Measurements from ENCODE around the gene NME4.
A peak's percentile ranks its signal among the peaks of the same experiment; 100 is the strongest.
"Not testable (repeated sequence)": the region's sequence is repeated elsewhere in the genome, so short reads cannot be mapped to it uniquely, and the experiment has no call there.

NME4 gene

DNA sequence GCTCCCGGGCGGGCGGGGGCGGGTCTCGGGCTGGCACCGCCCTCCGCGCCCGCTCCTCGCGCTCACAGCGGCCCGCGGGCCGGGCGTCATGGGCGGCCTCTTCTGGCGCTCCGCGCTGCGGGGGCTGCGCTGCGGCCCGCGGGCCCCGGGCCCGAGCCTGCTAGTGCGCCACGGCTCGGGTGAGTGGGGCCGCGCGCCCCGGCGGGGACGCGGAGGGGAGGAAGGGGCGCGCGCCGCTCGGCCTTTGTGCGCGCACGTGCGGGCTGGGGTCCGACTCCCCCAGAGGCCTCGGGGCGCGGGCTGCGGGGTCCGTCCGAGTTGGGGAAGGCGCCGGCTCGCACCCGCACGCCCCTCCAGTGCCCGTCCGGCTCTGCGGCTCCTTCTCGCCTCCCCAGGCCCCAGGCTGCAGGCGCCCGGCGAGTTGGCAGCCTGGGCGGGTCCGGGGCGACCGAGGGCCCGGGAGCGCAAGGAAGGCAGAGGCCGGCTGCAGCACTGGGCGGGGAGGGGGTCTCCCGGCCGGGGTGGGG, at the start of gene NME4:
NME4 (plus strand) TSS at position 65 of the 527 bp plus-strand sequence; CDS start at position 89, 24 bp downstream.
- DNase-seq: peak; percentile 23

DNA sequence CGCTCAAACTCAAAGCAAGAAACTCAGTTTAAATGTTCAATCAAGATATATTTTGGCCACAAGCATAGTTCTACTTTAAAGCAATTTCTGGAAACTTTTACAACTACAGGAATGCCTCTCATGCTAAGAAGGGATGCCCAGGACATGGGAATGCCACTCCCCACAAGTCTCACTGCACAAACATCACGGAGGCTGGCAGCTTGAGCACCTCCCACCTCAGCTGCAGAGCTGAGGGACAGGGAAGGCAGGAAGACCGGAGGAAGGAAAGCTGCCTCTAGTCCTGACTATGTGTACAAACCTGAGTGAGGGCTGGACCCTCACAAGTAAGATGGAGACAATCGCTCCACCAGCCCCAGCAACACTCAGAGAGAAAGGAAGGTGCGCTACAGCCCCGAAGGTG, 49.8 kb upstream of the NME4 start:
- DNase-seq: no peak

DNA sequence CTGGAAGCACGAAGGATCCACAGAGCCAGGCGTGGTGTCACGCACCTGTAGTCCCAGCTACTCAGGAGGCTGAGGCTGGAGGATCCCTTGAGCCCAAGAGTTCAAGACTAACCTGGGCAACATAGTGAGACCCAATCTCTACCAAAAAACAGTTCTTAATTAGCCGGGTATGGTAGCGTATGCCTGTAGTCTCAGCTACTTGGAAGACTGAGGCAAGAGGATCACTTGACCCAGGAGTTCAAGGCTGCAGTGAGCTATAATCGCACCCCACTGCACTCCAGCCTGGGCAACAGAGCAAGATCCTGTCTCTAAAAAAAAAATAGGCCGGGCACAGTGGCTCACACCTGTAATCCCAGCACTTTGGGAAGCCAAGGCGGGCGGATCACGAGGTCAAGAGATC, 48.5 kb upstream of the NME4 start:
- not testable (repeated sequence) for DNase-seq

DNA sequence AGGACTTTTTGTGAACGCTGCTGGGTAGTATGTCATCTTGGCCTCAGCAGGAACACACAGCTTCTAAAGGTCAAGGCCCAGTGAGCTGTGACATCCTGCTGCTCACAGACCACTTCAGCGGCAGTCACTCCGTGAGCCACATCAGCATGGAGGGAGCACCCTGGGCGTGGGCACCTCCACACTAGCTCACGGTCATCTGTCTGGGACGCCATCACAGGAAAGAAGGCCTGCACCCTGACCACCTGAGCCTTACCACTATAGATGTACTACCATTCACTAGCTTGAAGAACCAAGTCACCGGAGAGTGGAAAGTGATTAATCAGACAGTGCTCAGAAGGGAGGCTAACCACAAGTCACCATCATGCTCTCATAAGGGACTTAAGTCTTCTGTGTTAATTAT, 47.8 kb upstream of the NME4 start:
- DNase-seq: no peak

DNA sequence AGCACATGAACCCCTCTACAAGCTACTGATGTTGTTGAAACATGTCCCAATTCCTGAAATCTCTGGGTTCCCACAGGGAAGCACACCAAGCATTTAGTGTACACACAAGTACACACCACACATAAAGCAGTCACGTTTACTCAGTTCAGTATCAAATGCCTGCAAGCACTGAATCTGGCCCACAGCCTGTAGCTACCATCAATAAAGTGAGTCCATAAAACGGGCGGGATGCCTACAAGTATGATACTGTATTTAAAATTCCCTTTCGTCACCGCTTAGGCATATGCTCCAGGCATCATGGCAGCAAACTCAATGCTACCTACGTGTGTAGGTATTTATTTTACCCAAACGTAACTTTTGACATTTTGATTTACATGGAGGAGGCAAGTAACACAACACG, 46.8 kb upstream of the NME4 start:
- no peak for DNase-seq

DNA sequence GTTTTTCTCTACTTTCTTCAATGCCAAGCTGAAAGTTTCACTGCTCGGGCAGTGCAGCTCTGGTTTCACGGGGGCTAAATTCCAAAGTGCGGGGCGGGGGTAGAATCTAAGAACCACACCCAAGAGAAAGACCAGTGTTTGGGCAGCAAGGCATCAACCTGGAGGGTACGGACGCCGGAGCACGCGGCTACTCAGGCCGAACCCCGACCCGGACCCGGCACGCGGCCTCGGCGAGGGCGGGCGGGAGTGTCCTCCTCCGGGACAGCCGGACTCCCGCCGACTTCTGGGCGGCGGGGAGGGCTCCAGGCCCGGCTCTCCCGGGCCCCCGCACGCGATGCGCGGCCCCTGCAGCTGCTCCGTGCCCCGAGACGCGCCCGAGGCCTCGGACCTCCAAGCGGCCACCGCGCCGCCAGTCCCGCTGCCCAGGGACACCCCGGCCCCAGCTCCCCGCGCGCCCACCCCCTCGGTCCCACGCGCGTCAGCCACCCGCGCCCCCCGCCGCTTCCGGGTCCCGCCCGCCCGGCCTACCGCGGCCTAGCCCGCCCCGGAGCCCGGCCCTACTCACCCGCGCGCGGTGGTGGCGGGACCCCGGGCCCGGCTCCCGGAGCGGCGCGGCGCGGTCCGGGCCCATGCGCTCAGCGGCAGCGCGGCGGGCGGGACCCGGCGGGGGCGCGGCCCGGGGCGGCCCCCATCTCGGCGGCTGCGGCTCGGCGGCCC, 45.0 kb upstream of the NME4 start:
- DNase-seq: no peak

DNA sequence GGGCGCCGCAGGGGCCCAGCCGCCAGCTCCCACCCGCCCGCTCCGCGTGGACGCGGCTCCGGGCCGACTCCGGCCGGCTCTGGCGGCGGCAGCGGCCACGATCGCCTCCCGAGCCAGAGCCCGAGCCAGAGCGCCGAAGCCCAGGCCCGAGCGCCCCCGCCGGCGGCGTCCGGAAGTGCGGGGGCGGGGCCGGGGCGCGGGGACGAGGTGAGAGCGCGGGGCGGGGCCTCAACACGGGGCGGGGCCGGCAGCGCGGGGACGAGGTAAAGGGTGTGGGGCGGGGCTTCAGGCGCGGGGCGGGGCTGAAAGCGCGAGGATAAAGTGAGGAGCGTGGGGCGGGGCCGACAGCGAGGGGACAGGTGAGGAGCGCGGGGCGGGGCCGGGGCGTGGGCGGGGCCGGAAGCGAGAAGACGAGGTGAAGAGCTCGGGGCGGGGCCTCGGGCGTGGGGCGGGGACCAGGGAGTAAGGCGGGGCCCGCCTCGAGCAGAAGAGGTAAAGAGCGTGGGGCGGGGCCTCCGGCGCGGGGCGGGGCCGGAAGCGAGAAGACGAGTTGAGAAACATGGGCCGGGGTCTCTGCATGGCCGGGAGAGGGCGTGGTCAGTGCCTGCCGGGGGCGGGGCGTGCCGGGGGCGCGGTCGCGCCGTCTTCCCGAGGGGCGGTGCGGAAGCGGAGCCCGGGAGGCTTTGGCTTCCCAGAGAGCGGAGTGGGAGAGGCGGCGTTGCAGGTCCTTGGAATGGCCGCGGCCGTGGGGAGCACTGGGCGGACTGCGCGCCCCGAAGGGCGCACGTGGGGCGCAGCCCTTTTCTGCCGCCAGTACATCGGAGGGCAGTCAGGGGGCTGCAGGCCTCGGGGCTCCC, 44.2 kb upstream of the NME4 start, which contains the start of gene AXIN1:
AXIN1 (minus strand) TSS at position 177 of the 857 bp plus-strand sequence. CDS start 5,698 bp downstream, outside the sequence.
- peak; percentile 83 for DNase-seq

DNA sequence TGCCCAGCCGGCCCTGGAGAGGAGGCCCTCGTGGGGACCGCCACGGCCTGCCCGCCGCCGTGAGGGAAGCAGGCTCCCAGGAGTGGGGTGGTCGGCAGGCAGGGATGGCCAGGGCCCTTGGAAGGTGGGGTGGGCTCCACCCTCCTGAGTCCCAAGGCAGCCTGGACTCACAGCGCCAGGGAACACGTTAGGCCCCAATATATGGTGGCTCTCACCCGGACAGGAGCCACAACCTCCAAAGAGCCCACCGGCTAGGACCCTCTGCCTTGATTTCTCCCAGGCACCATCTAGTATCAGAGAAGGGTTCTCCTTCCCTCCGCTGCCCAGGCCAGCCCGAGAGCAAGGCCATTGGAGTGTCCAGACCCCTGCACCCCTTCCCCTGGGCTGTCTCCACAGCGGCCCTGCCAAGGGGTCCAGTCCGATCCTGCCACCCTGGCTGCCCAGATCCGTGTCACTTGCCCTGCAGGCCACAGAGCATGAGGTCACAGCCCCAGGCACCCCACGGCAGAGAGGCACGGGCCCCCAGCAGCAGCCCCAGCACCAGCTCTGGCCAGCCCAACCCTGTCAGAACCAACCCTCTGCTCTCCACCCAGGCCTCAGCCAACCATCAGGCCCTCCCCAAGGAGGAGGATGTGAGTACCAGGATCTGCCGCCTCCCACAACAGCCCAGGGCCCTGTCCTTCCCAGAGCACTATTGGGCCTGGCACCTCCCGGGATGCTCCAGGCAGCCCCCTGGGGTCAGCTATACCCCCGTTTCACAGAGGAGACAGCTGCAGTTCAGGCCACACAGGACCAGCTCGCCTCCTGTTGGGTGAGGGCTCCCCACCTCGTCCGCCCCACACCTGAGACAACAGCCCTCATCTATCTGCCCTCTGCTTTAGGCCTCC, 43.4 kb upstream of the NME4 start:
- DNase-seq: no peak

DNA sequence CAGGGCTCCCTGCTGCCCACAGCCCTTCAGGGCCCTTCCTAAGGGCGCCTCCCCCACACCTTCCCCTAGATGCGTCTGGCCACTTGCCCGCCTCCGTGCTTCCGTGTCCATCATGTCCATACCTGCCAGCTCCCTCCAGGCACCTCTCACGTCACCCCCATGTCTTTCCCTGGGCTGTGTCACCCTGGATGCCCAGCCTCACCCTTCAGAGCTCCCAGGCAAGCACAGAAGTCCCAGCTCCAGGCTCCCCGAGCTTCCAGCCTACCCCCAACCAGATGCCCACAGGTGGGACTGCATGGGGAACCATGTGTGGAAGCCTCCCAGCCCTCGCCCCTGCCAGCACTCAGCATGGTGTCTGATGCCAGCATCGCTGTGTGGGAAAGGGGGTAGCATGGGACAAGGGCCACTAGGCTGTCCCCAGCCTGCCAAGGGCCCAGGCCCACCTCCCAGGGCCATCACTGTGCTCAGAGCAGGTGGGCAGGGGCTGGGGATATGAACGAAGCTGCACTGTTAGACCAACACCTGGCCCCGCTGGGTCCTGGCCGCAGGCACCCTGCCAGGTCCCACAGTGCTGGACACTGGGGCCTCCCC, 42.6 kb upstream of the NME4 start:
- no peak for DNase-seq

DNA sequence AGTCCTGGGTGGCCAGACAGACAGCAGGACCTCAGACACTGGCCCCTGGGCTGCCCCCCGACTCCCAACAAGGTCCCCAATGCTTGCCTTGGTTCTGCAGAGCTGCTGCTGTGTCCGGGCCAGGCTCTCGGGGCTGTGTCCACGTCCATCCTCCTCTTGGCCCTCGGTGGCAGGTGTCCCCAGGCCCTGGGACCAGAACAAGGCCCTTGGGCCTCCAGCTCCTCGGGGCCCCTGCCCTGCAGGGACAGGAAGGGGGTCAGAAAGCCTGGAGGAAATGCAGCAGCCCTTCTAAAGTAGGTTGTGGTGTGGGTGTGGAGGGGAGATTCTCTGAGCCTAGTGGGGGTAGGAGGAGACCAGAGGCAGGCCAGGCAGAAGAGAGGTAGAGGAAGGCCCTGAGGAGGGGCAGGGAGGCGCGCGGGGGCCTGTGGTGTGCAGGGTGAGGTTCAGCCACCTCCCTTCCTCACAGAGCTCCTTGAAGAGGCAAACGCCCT, 42.0 kb upstream of the NME4 start:
- DNase-seq: no peak

DNA sequence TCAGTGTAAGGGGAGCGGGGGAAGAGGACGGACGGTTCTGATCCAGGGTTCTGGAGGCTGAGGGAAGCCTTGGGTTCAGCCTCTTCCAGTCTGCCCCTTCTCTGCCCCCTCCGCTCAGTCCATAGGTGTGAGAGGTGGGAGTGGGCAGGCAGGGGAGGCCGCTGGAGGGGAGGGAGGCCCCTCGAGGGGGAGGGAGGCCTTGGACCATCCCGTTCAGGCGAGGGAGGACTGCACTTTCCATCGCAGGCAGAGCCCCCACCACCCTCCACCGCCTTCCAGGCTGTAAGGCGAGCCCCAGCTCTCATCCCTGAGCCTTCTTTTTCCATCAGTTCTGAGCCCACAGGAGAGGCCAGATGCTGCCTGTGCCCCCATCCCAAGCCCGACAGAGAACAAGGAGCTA, 40.3 kb upstream of the NME4 start:
- DNase-seq: no peak

DNA sequence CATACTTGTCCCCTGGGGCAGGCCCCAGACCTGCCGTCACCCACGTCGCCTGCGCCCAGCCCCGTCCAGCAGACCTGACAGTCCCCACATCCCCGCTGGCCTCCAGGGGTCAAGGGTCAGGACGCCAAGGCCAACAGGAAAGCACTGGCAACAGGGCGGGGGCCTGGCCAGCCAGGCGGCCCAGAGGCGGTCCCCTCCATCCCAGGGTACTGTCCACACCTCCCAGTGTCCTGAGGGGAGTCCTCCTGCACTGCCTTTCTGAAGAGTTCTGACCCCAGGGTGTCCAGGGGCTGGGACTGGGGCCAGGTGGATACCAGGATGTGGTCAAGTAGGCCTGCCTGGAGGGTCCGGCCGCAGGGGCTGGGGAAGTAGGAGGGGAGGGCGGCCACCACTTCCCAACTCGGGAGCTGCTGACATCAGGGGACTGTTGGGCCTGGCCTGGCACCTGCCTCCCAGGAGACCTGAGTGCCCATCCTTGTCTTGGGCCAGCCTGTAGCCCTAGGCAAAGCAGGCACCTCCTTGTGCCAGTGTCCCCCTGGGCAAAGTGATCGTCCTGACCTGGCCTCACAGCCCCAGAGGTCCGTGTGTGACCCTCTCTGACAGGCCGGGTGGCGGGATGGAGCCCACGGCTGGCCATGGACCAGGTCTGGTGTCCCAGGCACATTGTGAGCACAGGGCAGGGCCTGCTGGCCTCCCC, 37.8 kb upstream of the NME4 start:
- DNase-seq: no peak

DNA sequence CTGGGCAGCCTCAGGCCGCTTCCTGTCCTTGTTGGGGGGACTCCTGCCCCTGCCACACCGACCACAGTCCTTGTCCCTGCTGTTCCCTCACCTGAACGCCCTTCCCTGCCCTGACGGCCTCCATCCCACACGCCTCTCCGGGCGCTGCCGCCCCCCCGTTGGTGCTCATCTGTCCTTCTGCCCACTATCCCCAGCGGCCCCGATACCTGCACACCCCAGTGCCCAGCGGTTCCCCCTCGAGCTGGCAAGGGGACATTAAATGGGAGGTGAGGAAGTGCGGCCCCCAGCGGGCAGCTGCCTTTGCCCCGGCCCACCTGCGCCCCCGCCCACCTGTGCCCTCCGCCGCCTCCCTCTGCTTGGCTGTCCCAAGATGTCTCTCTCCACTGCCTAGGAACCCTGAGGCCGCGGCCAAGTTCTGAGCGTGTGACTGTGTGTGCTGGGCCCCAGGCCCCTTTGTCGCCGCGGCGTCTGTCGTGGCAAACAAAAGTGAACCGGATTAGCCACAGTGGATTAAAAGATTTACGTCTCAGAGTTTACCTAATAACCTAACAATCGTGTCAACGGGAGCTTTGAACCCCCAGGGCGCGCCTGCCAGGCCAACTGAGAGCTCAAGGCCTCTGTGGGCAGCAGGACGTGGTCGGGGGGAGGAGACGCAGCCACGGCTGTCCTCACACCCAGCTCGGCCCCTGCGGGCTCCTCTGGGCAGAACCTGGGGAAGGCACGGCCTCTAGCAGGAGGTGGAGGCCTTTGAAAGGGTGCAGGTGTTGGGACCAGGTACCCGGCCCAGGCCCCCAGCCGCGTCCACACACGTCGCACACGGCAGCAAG, 36.9 kb upstream of the NME4 start:
- no peak for DNase-seq

DNA sequence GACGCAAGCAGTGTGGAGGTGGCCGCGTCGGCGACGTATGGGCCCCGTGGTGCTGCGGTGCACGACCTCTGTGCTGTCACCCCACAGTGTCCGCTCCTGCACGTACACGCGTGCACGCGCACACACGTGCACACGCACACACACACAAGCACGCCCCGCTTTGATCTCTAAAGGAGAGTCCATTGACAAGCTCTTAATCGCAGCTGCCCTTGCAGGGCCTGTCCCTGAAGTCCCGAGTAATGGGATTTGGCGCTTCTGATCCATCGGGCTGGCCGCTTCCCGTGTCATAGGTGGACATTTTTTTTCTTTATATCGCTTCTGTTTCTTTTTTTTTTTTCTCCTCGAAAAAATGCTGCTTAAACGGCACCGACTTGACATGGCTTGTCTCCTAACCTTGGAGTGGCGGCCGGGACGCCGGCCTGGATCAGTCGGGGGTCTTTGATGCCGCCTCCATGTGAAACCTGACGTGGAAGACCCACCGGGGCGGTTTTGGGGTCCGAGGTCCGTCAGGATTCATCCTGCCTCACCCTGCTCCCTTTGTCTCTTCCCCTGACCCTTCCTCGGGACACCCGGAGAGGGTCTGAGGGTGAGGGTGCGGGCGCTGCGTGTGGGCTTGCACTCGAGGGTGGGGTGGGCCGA, 36.2 kb upstream of the NME4 start:
- no peak for DNase-seq

DNA sequence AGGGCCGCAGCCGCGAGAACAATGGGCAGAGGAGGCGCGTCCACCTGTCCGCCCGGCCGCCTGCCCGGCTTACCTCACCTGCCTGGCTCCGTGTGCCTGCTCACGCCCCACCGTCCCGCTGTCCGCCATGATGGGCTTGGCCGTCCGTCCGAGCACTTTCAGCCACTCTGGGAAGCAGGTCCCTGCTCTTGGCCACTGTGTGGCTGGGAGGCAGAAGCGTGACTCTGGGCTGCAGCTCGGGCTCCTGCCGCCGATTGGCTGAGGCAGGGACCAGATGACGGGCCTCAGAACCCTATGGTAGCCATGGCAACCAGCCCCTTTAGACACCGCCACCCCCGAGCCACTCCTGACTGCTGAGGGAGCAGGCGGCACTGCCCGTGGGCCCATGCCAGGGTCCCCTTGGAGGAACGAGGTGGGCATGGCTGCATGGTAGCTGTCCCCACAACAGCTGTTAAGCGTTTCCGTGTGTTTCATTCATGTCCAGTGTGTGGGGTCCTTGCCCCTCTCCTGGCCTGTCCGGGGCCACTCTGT, 35.6 kb upstream of the NME4 start:
- DNase-seq: no peak

DNA sequence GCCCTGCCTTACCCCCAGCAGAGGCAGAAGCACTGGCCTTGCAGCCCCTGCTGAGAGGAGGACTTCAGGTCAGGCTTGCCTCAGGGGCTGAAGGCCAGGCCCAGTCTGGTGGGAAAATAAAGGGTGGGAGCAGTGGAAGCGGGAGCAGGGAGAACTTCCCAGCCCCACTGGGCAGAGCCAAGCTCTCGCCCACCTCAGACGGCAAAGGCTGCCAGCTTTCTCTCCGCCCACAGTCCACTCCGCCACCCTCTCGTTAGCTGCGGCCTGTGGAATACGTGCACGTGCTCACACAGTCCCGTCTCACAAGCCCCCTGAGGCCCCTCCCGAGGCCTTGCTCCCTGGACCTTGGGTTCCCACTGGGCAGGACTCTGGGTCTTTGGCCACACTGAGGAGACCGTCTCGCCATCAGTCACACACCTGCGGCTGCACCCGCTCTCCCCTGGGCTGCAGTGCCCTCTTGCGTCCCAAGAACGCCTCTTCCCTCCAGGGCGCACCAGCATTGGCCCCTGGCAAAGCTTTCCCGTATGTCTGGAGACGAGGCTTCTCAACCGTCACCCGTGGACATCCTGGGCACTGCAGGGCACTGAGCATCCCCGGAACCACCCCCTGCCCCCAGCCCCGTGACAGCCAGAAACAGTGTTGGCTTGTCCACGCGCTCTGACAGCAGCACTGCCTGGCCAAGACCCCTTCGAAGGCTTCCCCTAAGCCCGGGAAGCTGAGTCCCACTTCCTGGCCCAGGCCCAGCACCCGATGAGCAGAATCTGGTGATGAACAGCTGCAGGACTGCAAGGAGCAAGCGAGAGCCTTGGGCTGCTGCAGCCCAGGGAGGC, 34.9 kb upstream of the NME4 start:
- DNase-seq: peak; percentile 79

DNA sequence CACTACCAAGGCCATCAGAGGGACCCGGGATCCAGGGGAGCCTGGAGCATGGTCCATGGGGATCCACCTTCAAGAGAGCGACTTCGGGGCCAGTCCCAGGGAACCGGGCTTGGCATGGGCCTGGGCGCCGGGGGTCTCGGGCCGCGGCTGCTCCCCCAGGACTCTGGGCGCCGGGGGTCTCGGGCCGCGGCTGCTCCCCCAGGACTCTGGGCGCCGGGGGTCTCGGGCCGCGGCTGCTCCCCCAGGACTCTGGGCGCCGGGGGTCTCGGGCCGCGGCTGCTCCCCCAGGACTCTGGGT, 34.3 kb upstream of the NME4 start:
- not testable (repeated sequence) for DNase-seq

DNA sequence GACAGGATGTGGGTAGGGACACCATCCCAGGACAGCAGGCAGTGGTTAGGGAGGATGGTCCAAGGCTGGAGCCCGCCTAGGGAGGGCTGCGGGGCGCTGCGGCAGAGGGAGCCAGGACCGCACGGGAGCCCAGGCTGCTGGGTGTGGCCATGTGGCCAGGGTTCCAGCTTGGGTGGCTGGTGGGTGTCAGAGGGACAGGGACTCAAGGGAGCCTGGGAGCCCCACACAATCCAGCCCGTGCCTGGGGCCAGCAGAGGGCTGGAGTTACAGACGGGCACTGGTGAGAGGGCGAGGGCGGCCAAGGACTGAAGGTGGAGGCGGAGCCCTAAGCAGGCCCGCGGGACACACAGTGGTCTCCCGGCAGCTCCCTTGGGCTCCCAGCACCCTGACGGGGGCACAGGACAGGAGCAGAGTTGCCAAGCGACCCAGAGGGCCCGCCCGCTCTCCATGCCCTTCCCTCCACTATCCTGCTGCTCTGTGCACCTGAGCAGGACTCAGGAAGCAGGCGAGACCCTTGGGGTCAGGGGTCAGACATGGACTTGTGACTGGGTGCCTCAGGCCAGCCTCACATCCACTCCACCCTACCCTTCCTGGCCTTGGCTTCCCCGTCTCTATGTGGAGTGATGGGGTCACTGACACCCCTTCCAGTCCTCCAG, 33.8 kb upstream of the NME4 start:
- no peak for DNase-seq
